GM23338 (cell line): Measurements from ENCODE around the gene WDR62. TPM values are rescaled to one million over a fixed set of nuclear protein-coding genes. Genes with fewer than 3 reads are reported as not detected.

Source experiments
- ATAC-seq: fragments of 200-7000 bp; cut with Tn5 transposase; 3 replicates; pipeline ENCODE4 v1.9.1; 2020
- DNase-seq: peaks from one replicate; pipeline ENCODE4 v3.0.0-alpha.2; 2015; ENCODE audit warnings: low spot score
- H2AFZ ChIP-seq: fragments of 200-600 bp; sonication (generic); 2 replicates; pipeline ENCODE4 v1.8.0; 2016; ENCODE audit warnings: antibody characterized with exemption, mild to moderate bottlenecking, moderate library complexity
- H3F3A ChIP-seq: fragments of 200-600 bp; sonication (generic); replicated peaks from 2 replicates; pipeline ENCODE4 v1.8.0; 2017; ENCODE audit warnings: antibody characterized with exemption, mixed run types, low read depth
- H3K27ac ChIP-seq: fragments of 200-600 bp; sonication (generic); 2 replicates; pipeline ENCODE4 v1.6.1; 2016; ENCODE audit warnings: low read depth
- H3K27me3 ChIP-seq: fragments of 200-600 bp; sonication (generic); 2 replicates; pipeline ENCODE4 v1.8.0; 2016; ENCODE audit warnings: mild to moderate bottlenecking, mixed run types, moderate library complexity; ENCODE audit not compliant: insufficient read depth
- H3K36me3 ChIP-seq: fragments of 200-600 bp; sonication (generic); 2 replicates; pipeline ENCODE4 v1.8.0; 2016; ENCODE audit warnings: mild to moderate bottlenecking; ENCODE audit not compliant: insufficient read depth
- H3K4me1 ChIP-seq: fragments of 200-600 bp; sonication (generic); 2 replicates; pipeline ENCODE4 v1.8.0; 2016; ENCODE audit warnings: mild to moderate bottlenecking, moderate library complexity; ENCODE audit not compliant: insufficient read depth
- H3K4me2 ChIP-seq: fragments of 200-600 bp; sonication (generic); 2 replicates; pipeline ENCODE4 v1.7.1; 2017; ENCODE audit warnings: mixed run types
- H3K4me3 ChIP-seq: fragments of 200-600 bp; sonication (generic); 2 replicates; pipeline ENCODE4 v1.6.1; 2016; ENCODE audit warnings: mixed run types
- H3K79me2 ChIP-seq: fragments of 200-600 bp; sonication (generic); replicated peaks from 2 replicates; pipeline ENCODE4 v1.8.0; 2017; ENCODE audit warnings: mild to moderate bottlenecking; ENCODE audit not compliant: insufficient read depth
- H3K9me2 ChIP-seq: fragments of 200-600 bp; sonication (generic); 2 replicates; pipeline ENCODE4 v1.8.0; 2017; ENCODE audit not compliant: insufficient read depth
- H4K20me1 ChIP-seq: fragments of 200-600 bp; sonication (generic); replicated peaks from 2 replicates; pipeline ENCODE4 v1.8.0; 2017; ENCODE audit warnings: mild to moderate bottlenecking; ENCODE audit not compliant: insufficient read depth
- H3K27ac Mint-ChIP-seq: 2 replicates; pipeline ENCODE4 v1.8.0; 2020; ENCODE audit warnings: inconsistent platforms, mild to moderate bottlenecking, moderate library complexity, mixed read lengths
- H3K27me3 Mint-ChIP-seq: 3 replicates; pipeline ENCODE4 v1.8.0; 2022; ENCODE audit warnings: low read depth, mild to moderate bottlenecking, moderate library complexity, mixed read lengths, inconsistent platforms; ENCODE audit not compliant: insufficient read depth, poor library complexity
- H3K36me3 Mint-ChIP-seq: 3 replicates; pipeline ENCODE4 v1.8.0; 2021; ENCODE audit warnings: low read depth, mild to moderate bottlenecking, inconsistent platforms, moderate library complexity, mixed read lengths
- H3K4me1 Mint-ChIP-seq: 3 replicates; pipeline ENCODE4 v1.8.0; 2020; ENCODE audit warnings: mild to moderate bottlenecking, inconsistent platforms, mixed read lengths
- H3K4me3 Mint-ChIP-seq: 3 replicates; pipeline ENCODE4 v1.8.0; 2021; ENCODE audit warnings: moderate library complexity, mild to moderate bottlenecking, inconsistent platforms, mixed read lengths
- H3K9me3 Mint-ChIP-seq: 3 replicates; pipeline ENCODE4 v1.8.0; 2020; ENCODE audit warnings: moderate library complexity, mild to moderate bottlenecking, inconsistent platforms, mixed read lengths
- CTCF ChIP-seq, 2 experiments: fragments of 200-600 bp in 1 of 2; sonication (generic) in 1 of 2; conservative IDR thresholded peaks; 2 replicates each; pipeline versions ENCODE4 v1.5.1 to v1.6.1; 2016 to 2017; ENCODE audit warnings: antibody characterized with exemption in 2 of 2, low read depth in 2 of 2, mild to moderate bottlenecking in 2 of 2, moderate library complexity in 1 of 2
- ETS1 ChIP-seq: IDR thresholded peaks from 2 replicates; pipeline ENCODE4 v1.6.1; 2016; ENCODE audit warnings: antibody characterized with exemption
- EZH2 ChIP-seq: fragments of 200-600 bp; sonication (generic); IDR thresholded peaks from one replicate; pipeline ENCODE4 v1.8.0; 2017; ENCODE audit warnings: antibody characterized with exemption, mild to moderate bottlenecking, low read depth; ENCODE audit not compliant: unreplicated experiment
- EZH2phosphoT487 ChIP-seq: fragments of 200-600 bp; sonication (generic); IDR thresholded peaks from one replicate; pipeline ENCODE4 v1.8.1; 2018; ENCODE audit warnings: antibody characterized with exemption; ENCODE audit not compliant: unreplicated experiment
- JUNB ChIP-seq: IDR thresholded peaks from one replicate; pipeline ENCODE4 v1.6.1; 2016; ENCODE audit warnings: antibody characterized with exemption; ENCODE audit not compliant: unreplicated experiment
- NANOG ChIP-seq: IDR thresholded peaks from 2 replicates; pipeline ENCODE4 v1.6.1; 2016; ENCODE audit warnings: antibody characterized with exemption, borderline replicate concordance
- POLR2AphosphoS5 ChIP-seq: IDR thresholded peaks from 2 replicates; pipeline ENCODE4 v1.6.1; 2016; ENCODE audit warnings: antibody characterized with exemption, low read depth
- REST ChIP-seq: IDR thresholded peaks from one replicate; pipeline ENCODE4 v1.6.1; 2018; ENCODE audit warnings: antibody characterized with exemption; ENCODE audit not compliant: unreplicated experiment
- ZNF114 ChIP-seq: fragments of 250-450 bp; sonication (Bioruptor Pico); IDR thresholded peaks from 2 replicates; pipeline ENCODE4 v1.5.0; 2020; ENCODE audit warnings: mild to moderate bottlenecking, moderate library complexity
- ZNF331 ChIP-seq: fragments of 250-450 bp; sonication (Bioruptor Pico); IDR thresholded peaks from 2 replicates; pipeline ENCODE4 v1.5.0; 2020; ENCODE audit warnings: low read depth, mild to moderate bottlenecking, moderate library complexity
- ZNF462 ChIP-seq: fragments of 250-450 bp; sonication (Bioruptor Pico); IDR thresholded peaks from 2 replicates; pipeline ENCODE4 v1.5.0; 2020; ENCODE audit warnings: mild to moderate bottlenecking, moderate library complexity
- polyA plus RNA-seq: library from polyadenylated mRNA; unstranded; fragments of >200 nt; fragmentation: Nextera tagmentation; extraction: Ambion mirVana; gene quantifications from 2 replicates; pipeline ENCODE4 v1.2.1, GENCODE V29; 2016
- total RNA-seq: library from RNA; depleted of rRNA; stranded (reverse); fragments of >200 nt; shearing (Covaris generic); gene quantifications from 2 replicates; pipeline ENCODE4 v1.2.3, GENCODE V29; 2014

Gene WDR62
- total and polyA plus RNA-seq, 2 experiments from 2014 or later, result 14.1 to 45.4 TPM

- H3K27me3 Mint-ChIP-seq, result peaks cover 6% of the 10 kb centered on the region
- H3K9me3 Mint-ChIP-seq, result no peaks in the 10 kb centered on the region
- TF ChIP-seq ZNF462 (CRISPR knock-in tag) (no peak), ZNF331 (no peak), EZH2 (no peak), JUNB (no peak), REST (no peak), ETS1 (no peak), CTCF (conservative IDR thresholded peaks at IDR 0.05; ENCODE audit: low read depth in 2 of 2) (no peak), EZH2phosphoT487 (no peak), POLR2AphosphoS5 (no peak), NANOG (no peak), ZNF114 (CRISPR knock-in tag) (no peak)
- ATAC-seq (no peak), DNase-seq (no peak)
- H3K36me3 Mint-ChIP-seq, result peaks cover 72% of the 10 kb centered on the region
- H3F3A ChIP-seq, result 0 out of 2 replicates have a peak, but pooled peaks cover 11% of the 10 kb centered on the region
- H3K27me3 ChIP-seq, result no peaks in the 10 kb centered on the region
- H3K27ac Mint-ChIP-seq, result no peak overlapping the region
- H3K4me3 Mint-ChIP-seq, result no peak overlapping the region
- peaks cover 20% of the 10 kb centered on the region for H4K20me1 ChIP-seq
- no peaks in the 10 kb centered on the region for H3K79me2 ChIP-seq
- no peak overlapping the region for H2AFZ ChIP-seq
- H3K27ac ChIP-seq, result no peak overlapping the region
- H3K36me3 ChIP-seq, result peaks cover 34% of the 10 kb centered on the region
- H3K4me3 ChIP-seq, result no peak overlapping the region
- H3K4me1 ChIP-seq, result no peaks in the 10 kb centered on the region
- no peaks in the 10 kb centered on the region for H3K4me1 Mint-ChIP-seq
- H3K4me2 ChIP-seq, result no peak overlapping the region
- no peaks in the 10 kb centered on the region for H3K9me2 ChIP-seq
Measured at GRCh38 chr19:36081894-36082293, 27.2 kb downstream of the WDR62 start.
